ENCODE measurements around the gene NEK9. TPM values are rescaled to one million over a fixed set of nuclear protein-coding genes. Genes with fewer than 3 reads are reported as not detected.

The NEK9 gene
- total RNA-seq, 1 donor from 2014 or later = 113 TPM

GRCh38 chr14:75060420-75060819 is 66.4 kb downstream of the NEK9 start:
- peaks cover 23% of the 10 kb centered on the region for H3K36me3 Mint-ChIP-seq (ENCODE audit: low read depth)
- peak overlapping the region; percentile 68 for H3K4me3 Mint-ChIP-seq
- no peaks in the 10 kb centered on the region for H3K27me3 Mint-ChIP-seq (ENCODE audit: low read depth)
- no peak overlapping the region for H3K27ac Mint-ChIP-seq (ENCODE audit: unreplicated experiment)
- peaks cover 20% of the 10 kb centered on the region for H3K4me1 Mint-ChIP-seq
- no peak for DNase-seq (ENCODE audit: low read depth, low spot score)
- no peak for TF ChIP-seq CTCF (conservative IDR thresholded peaks at IDR 0.05)
- no peaks in the 10 kb centered on the region for H3K9me3 Mint-ChIP-seq

GRCh38 chr14:75059642-75060041 is 67.2 kb downstream of the NEK9 start:
- Mint-ChIP-seq H3K27me3 (ENCODE audit: low read depth) (no peaks in the 10 kb centered on the region), H3K4me1 (peaks cover 18% of the 10 kb centered on the region), H3K4me3 (no peak overlapping the region), H3K27ac (ENCODE audit: unreplicated experiment) (no peak overlapping the region), H3K9me3 (no peaks in the 10 kb centered on the region), H3K36me3 (ENCODE audit: low read depth) (peaks cover 23% of the 10 kb centered on the region)
- DNase-seq (ENCODE audit: low read depth, low spot score) = no peak
- TF ChIP-seq CTCF (conservative IDR thresholded peaks at IDR 0.05) = no peak

GRCh38 chr14:75054421-75054820 is 72.4 kb downstream of the NEK9 start:
- no peaks in the 10 kb centered on the region for H3K27me3 Mint-ChIP-seq (ENCODE audit: low read depth)
- H3K36me3 Mint-ChIP-seq (ENCODE audit: low read depth) = peaks cover 14% of the 10 kb centered on the region
- no peak for TF ChIP-seq CTCF (conservative IDR thresholded peaks at IDR 0.05)
- peaks cover 14% of the 10 kb centered on the region for H3K4me1 Mint-ChIP-seq
- no peak overlapping the region for H3K27ac Mint-ChIP-seq (ENCODE audit: unreplicated experiment)
- no peaks in the 10 kb centered on the region for H3K9me3 Mint-ChIP-seq
- no peak for DNase-seq (ENCODE audit: low read depth, low spot score)
- peak overlapping the region; percentile 7 for H3K4me3 Mint-ChIP-seq

GRCh38 chr14:75053396-75054291 is 73.2 kb downstream of the NEK9 start:
- peak overlapping the region; percentile 7 for H3K4me3 Mint-ChIP-seq
- H3K4me1 Mint-ChIP-seq = peaks cover 14% of the 10 kb centered on the region
- no peaks in the 10 kb centered on the region for H3K9me3 Mint-ChIP-seq
- no peak for TF ChIP-seq CTCF (conservative IDR thresholded peaks at IDR 0.05)
- no peak overlapping the region for H3K27ac Mint-ChIP-seq (ENCODE audit: unreplicated experiment)
- DNase-seq (ENCODE audit: low read depth, low spot score) = no peak
- peaks cover 14% of the 10 kb centered on the region for H3K36me3 Mint-ChIP-seq (ENCODE audit: low read depth)
- H3K27me3 Mint-ChIP-seq (ENCODE audit: low read depth) = no peaks in the 10 kb centered on the region

- H3K27ac Mint-ChIP-seq (ENCODE audit: unreplicated experiment) = peak overlapping the region; percentile 99
- no peak for TF ChIP-seq CTCF (conservative IDR thresholded peaks at IDR 0.05)
- H3K4me3 Mint-ChIP-seq = peak overlapping the region; percentile 94
- no peaks in the 10 kb centered on the region for H3K27me3 Mint-ChIP-seq (ENCODE audit: low read depth)
- peaks cover 15% of the 10 kb centered on the region for H3K4me1 Mint-ChIP-seq
- DNase-seq (ENCODE audit: low read depth, low spot score) = no peak
- no peaks in the 10 kb centered on the region for H3K9me3 Mint-ChIP-seq
- H3K36me3 Mint-ChIP-seq (ENCODE audit: low read depth) = peaks cover 24% of the 10 kb centered on the region
Measured at GRCh38 chr14:75051556-75051899, 75.3 kb downstream of the NEK9 start.

All from neural crest cell (in vitro differentiated cells).